ENCODE results near the gene GALNTL6.

Gene GALNTL6

GRCh38 chr4:172734555-172734954 is 921.4 kb downstream of the GALNTL6 start:
- no peak for DNase-seq (ENCODE audit: low spot score)
- TF ChIP-seq, protein P1, sequence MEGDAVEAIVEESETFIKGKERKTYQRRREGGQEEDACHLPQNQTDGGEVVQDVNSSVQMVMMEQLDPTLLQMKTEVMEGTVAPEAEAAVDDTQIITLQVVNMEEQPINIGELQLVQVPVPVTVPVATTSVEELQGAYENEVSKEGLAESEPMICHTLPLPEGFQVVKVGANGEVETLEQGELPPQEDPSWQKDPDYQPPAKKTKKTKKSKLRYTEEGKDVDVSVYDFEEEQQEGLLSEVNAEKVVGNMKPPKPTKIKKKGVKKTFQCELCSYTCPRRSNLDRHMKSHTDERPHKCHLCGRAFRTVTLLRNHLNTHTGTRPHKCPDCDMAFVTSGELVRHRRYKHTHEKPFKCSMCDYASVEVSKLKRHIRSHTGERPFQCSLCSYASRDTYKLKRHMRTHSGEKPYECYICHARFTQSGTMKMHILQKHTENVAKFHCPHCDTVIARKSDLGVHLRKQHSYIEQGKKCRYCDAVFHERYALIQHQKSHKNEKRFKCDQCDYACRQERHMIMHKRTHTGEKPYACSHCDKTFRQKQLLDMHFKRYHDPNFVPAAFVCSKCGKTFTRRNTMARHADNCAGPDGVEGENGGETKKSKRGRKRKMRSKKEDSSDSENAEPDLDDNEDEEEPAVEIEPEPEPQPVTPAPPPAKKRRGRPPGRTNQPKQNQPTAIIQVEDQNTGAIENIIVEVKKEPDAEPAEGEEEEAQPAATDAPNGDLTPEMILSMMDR (IDR thresholded peaks at IDR 0.05; ENCODE audit: borderline replicate concordance, control extremely low read depth, extremely low read depth, insufficient read depth, missing control alignments), result no peak
- in situ Hi-C loops (cut with MboI; ENCODE audit: low sequenced_read_pairs, unreplicated experiment), result no loop called here

GRCh38 chr4:172736046-172736445 is 922.8 kb downstream of the GALNTL6 start:
- TF ChIP-seq, protein P1 (IDR thresholded peaks at IDR 0.05; ENCODE audit: borderline replicate concordance, control extremely low read depth, extremely low read depth, insufficient read depth, missing control alignments), result no peak
- in situ Hi-C loops (cut with MboI; ENCODE audit: low sequenced_read_pairs, unreplicated experiment), result no loop called here
- DNase-seq (ENCODE audit: low spot score), result no peak

DNA sequence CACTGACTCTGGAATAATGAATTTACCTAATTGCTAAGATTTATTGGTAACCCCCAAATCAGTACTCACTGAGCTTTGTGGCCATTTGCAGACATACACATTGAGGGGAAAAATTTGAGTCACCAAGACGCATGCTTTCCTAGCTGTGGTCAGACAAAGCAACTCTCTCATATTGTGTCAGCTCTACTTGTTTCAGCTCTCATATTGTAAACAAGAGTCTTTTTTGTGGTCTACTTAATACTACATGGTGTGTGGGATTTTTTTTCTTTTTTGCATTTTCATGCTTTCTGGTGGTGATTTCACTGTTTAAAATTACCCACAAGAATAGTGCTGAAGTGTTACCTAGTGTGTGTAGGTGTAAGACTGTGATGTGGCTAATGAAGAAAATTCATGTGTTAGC is 927.2 kb downstream of the GALNTL6 start:
- no peak for DNase-seq (ENCODE audit: low spot score)
- in situ Hi-C loops (cut with MboI; ENCODE audit: low sequenced_read_pairs, unreplicated experiment), result no loop called here
- TF ChIP-seq, protein P1 (IDR thresholded peaks at IDR 0.05; ENCODE audit: borderline replicate concordance, control extremely low read depth, extremely low read depth, insufficient read depth, missing control alignments), result no peak

- in situ Hi-C loops (cut with MboI; ENCODE audit: low sequenced_read_pairs, unreplicated experiment), result no loop called here
- TF ChIP-seq, protein P1 (IDR thresholded peaks at IDR 0.05; ENCODE audit: borderline replicate concordance, control extremely low read depth, extremely low read depth, insufficient read depth, missing control alignments), result no peak
- peak; percentile 34 for DNase-seq (ENCODE audit: low spot score)
Measured at GRCh38 chr4:172750910-172751309, 937.7 kb downstream of the GALNTL6 start.

- in situ Hi-C loops (cut with MboI; ENCODE audit: low sequenced_read_pairs, unreplicated experiment), result no loop called here
- DNase-seq (ENCODE audit: low spot score), result no peak
- TF ChIP-seq, protein P1 (IDR thresholded peaks at IDR 0.05; ENCODE audit: borderline replicate concordance, control extremely low read depth, extremely low read depth, insufficient read depth, missing control alignments), result no peak
Measured at GRCh38 chr4:172751550-172751949, 938.3 kb downstream of the GALNTL6 start.

GRCh38 chr4:172758586-172759340 is 945.6 kb downstream of the GALNTL6 start:
- DNase-seq (ENCODE audit: low spot score), result no peak
- in situ Hi-C loops (cut with MboI; ENCODE audit: low sequenced_read_pairs, unreplicated experiment), result no loop called here
- TF ChIP-seq, protein P1 (IDR thresholded peaks at IDR 0.05; ENCODE audit: borderline replicate concordance, control extremely low read depth, extremely low read depth, insufficient read depth, missing control alignments), result no peak

Data from GM13976 (cell line).